Measurements from ENCODE around the gene UBE3B. TPM values are rescaled to one million over a fixed set of nuclear protein-coding genes. Genes with fewer than 3 reads are reported as not detected.

Gene UBE3B
- total and polyA plus RNA-seq, 2 donors (not counting 1 experiment from before 2014, with no cell fraction given): 27.2 to 52.1 TPM

DNA sequence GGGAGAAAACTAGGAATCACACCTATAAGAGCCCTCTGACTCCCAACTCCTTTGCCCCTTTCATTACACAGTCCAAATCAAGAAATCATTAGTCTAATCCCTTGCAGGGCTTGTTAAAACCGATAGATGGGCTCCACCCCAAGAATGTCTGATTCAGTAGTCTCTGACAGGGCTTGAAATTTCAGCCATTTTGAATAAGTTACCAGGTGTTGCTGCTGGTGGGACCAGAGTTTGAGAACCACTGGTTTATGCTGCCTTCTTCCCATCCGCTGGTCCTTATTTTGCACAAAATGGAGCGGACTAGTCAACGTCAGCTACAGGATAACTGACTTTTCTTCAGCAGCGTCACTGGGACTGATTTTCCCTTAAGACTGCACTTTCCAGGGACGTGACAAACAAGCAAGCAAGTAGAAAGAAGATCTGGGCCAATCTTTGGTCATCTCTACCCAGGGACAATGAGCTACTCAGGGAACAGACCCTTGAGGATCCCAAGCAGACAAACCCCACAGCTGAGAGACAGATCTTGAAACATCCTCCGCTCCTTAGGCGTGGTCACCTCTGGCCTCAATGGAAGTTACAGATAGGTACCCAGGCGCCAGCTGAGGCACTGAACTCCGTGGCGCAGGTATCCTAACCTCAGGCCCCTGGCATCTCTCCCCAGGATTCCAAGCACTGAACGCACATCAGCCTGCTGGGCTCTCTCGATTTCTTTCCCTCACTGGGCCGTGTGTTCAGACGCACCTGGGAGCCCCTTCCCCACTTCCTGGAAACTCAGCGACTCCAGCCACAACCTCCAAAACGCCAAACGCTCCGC lies 1.2 kb upstream of the UBE3B start:
- ChIA-PET POLR2A (no interaction called here), CTCF (no interaction called here)
- peaks cover 93% of the 10 kb centered on the region for H3K79me2 ChIP-seq (ENCODE audit: control insufficient read depth, insufficient read depth, low read length)
- H3K4me3 ChIP-seq (ENCODE audit: control extremely low read depth in 1 of 5, extremely low read depth in 1 of 5, insufficient read depth in 1 of 5, low read depth in 2 of 5, low read length in 4 of 5): peak overlapping the region; percentile 73 to 99 (median 96)
- peak overlapping the region; percentile 89 for H3K4me2 ChIP-seq (replicated peaks; ENCODE audit: low read depth, low read length, poor library complexity, severe bottlenecking)
- Mint-ChIP-seq H3K27me3 (no peaks in the 10 kb centered on the region), H3K27ac (peak overlapping the region; percentile 98), H3K4me1 (peaks cover 43% of the 10 kb centered on the region), H3K9me3 (ENCODE audit: insufficient read depth) (no peaks in the 10 kb centered on the region), H3K4me3 (peak overlapping the region; percentile 99)
- H3K27ac ChIP-seq (ENCODE audit: low read length in 2 of 2): peak overlapping the region in 1 of 2 donors; percentile 93
- H3K9me3 ChIP-seq (ENCODE audit: control extremely low read depth in 1 of 3, control insufficient read depth in 2 of 3, insufficient read depth in 1 of 3, low read length in 2 of 3): no peaks in the 10 kb centered on the region
- H3K27me3 ChIP-seq (replicated peaks in 1 of 4; ENCODE audit: control extremely low read depth in 1 of 4, control insufficient read depth in 3 of 4, insufficient read depth in 4 of 4, low read length in 3 of 4): no peaks in the 10 kb centered on the region
- H3K4me1 ChIP-seq (ENCODE audit: control insufficient read depth in 2 of 2, insufficient read depth in 2 of 2, low read length in 2 of 2): peaks cover 22 to 23% of the 10 kb centered on the region in 2 donors
- TF ChIP-seq EZH2 (IDR thresholded peaks at IDR 0.05; ENCODE audit: borderline replicate concordance, insufficient read depth, low read depth, low read length, poor library complexity, severe bottlenecking): no peak
- TF ChIP-seq, protein P1, sequence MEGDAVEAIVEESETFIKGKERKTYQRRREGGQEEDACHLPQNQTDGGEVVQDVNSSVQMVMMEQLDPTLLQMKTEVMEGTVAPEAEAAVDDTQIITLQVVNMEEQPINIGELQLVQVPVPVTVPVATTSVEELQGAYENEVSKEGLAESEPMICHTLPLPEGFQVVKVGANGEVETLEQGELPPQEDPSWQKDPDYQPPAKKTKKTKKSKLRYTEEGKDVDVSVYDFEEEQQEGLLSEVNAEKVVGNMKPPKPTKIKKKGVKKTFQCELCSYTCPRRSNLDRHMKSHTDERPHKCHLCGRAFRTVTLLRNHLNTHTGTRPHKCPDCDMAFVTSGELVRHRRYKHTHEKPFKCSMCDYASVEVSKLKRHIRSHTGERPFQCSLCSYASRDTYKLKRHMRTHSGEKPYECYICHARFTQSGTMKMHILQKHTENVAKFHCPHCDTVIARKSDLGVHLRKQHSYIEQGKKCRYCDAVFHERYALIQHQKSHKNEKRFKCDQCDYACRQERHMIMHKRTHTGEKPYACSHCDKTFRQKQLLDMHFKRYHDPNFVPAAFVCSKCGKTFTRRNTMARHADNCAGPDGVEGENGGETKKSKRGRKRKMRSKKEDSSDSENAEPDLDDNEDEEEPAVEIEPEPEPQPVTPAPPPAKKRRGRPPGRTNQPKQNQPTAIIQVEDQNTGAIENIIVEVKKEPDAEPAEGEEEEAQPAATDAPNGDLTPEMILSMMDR (IDR thresholded peaks at IDR 0.05): no peak
- H2AFZ ChIP-seq (ENCODE audit: insufficient read depth, low read depth, low read length, poor library complexity, severe bottlenecking): peak overlapping the region; percentile 99
- 33% methylated on average over 19 of the region's 19 CpGs for WGBS (ENCODE audit: insufficient coverage)
- DNase-seq (no peak), ATAC-seq (ENCODE audit: low read depth) (no peak)
- H3K9ac ChIP-seq (ENCODE audit: low read length): peak overlapping the region; percentile 98
- intact Hi-C loops (cut with micrococcal nuclease): no loop called here
- H3K36me3 ChIP-seq (replicated peaks in 1 of 2; ENCODE audit: control extremely low read depth in 1 of 2, control insufficient read depth in 1 of 2, extremely low read depth in 1 of 2, insufficient read depth in 2 of 2, low read length in 1 of 2): no peaks in the 10 kb centered on the region
- no peaks in the 10 kb centered on the region for H4K20me1 ChIP-seq (ENCODE audit: control insufficient read depth, insufficient read depth, low read length, poor library complexity, severe bottlenecking)

DNA sequence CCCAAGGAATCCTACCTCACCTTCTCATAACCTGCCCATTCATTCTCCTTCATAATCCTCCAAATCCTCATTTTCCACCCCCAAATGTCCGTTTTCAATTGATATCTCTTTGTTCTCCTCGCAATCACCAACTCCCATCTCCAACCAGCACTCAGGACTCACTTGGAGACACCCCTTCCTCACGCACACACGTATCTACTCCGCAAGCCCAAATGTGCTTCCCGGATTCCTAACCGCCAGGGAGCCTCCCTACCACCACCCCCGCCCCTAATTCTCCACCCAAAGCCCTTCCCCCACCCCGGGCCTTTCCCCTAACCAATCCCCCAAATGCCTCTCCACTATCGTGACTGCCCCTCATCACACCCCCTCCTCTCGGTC lies 638 bp upstream of the UBE3B start:
- Histone ChIP-seq H3K4me3 (ENCODE audit: control extremely low read depth in 1 of 5, extremely low read depth in 1 of 5, insufficient read depth in 1 of 5, low read depth in 2 of 5, low read length in 4 of 5) (peak overlapping the region; percentile 73 to 99 (median 96)), H2AFZ (ENCODE audit: insufficient read depth, low read depth, low read length, poor library complexity, severe bottlenecking) (peak overlapping the region; percentile 99), H3K9ac (ENCODE audit: low read length) (peak overlapping the region; percentile 98), H3K27me3 (replicated peaks in 1 of 4; ENCODE audit: control extremely low read depth in 1 of 4, control insufficient read depth in 3 of 4, insufficient read depth in 4 of 4, low read length in 3 of 4) (no peaks in the 10 kb centered on the region), H3K79me2 (ENCODE audit: control insufficient read depth, insufficient read depth, low read length) (peaks cover 90% of the 10 kb centered on the region), H3K4me1 (ENCODE audit: control insufficient read depth in 2 of 2, insufficient read depth in 2 of 2, low read length in 2 of 2) (peaks cover 22 to 23% of the 10 kb centered on the region in 2 donors), H3K27ac (ENCODE audit: low read length in 2 of 2) (peak overlapping the region; percentile 76 to 93), H3K9me3 (ENCODE audit: control extremely low read depth in 1 of 3, control insufficient read depth in 2 of 3, insufficient read depth in 1 of 3, low read length in 2 of 3) (no peaks in the 10 kb centered on the region), H4K20me1 (ENCODE audit: control insufficient read depth, insufficient read depth, low read length, poor library complexity, severe bottlenecking) (no peaks in the 10 kb centered on the region), H3K36me3 (replicated peaks in 1 of 2; ENCODE audit: control extremely low read depth in 1 of 2, control insufficient read depth in 1 of 2, extremely low read depth in 1 of 2, insufficient read depth in 2 of 2, low read length in 1 of 2) (no peaks in the 10 kb centered on the region), H3K4me2 (replicated peaks; ENCODE audit: low read depth, low read length, poor library complexity, severe bottlenecking) (peak overlapping the region; percentile 89)
- Mint-ChIP-seq H3K4me3 (peak overlapping the region; percentile 99), H3K9me3 (ENCODE audit: insufficient read depth) (no peaks in the 10 kb centered on the region), H3K27me3 (no peaks in the 10 kb centered on the region), H3K27ac (peak overlapping the region; percentile 98), H3K4me1 (peaks cover 43% of the 10 kb centered on the region)
- DNase-seq (no peak), ATAC-seq (ENCODE audit: low read depth) (no peak)
- POLR2A ChIA-PET: no interaction called here
- intact Hi-C loops (cut with micrococcal nuclease): loop anchor here (1.0 kb wide), 1 partner anchor 97 kb away; the partner anchor contains the start of genes MMAB and MVK
- WGBS (ENCODE audit: insufficient coverage): 0% methylated on average over 11 of the region's 11 CpGs
- TF ChIP-seq, protein P1 (IDR thresholded peaks at IDR 0.05): no peak
- no peak for TF ChIP-seq EZH2 (IDR thresholded peaks at IDR 0.05; ENCODE audit: borderline replicate concordance, insufficient read depth, low read depth, low read length, poor library complexity, severe bottlenecking)
- CTCF ChIA-PET: no interaction called here

Data from B cell (primary cell).